ENCODE results near the gene PELI1.

DNA sequence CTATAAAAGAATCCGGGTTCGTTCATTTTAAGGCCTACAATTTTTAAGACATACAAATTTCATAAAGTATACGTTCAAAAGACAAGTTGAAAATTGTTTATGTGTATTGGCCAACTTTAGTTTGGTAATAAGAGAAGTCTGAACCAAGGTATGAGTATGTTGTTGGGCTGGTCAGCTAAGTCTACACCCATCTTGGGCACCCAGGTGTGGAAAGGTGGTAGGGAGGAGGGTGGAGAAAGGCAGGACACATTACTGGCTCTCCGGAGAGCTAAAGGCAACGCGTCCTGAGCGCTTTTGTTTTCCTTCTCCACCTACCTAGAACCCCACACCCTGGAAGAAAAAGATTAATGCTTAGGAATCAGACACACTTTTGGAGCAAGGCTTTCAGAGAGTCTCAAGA, 899 bp upstream of the PELI1 start:
- TF ChIP-seq EZH2 (IDR thresholded peaks at IDR 0.05; ENCODE audit: insufficient read depth, poor library complexity, severe bottlenecking) (no peak), EZH2phosphoT487 (IDR thresholded peaks at IDR 0.05; ENCODE audit: insufficient read depth, low read depth) (no peak)

Data from GM23248 (cell line).